GM13976 (cell line): ENCODE results near the gene GPS1.

ENCODE experiments used
- DNase-seq: peaks from one replicate; pipeline ENCODE4 v3.0.0; 2012; ENCODE audit warnings: low spot score
- CTCF ChIP-seq: IDR thresholded peaks from 2 replicates; pipeline ENCODE4 v1.5.1; 2012; ENCODE audit warnings: borderline replicate concordance, mild to moderate bottlenecking; ENCODE audit not compliant: insufficient read depth; ENCODE audit errors: extremely low read depth, missing control alignments, control extremely low read depth
- in situ Hi-C: fragments of 300-500 bp; cut with MboI; formaldehyde crosslinking; loops from one replicate; pipeline ENCODE4 v1.12.0; 2022; ENCODE audit warnings: low sequenced_read_pairs, mixed read lengths, inconsistent platforms; ENCODE audit not compliant: unreplicated experiment

Gene GPS1

GRCh38 chr17:82091264-82092066, 39.8 kb downstream of the GPS1 start:
- in situ Hi-C loops, result no loop called here
- TF ChIP-seq CTCF, result no peak
- no peak for DNase-seq

GRCh38 chr17:82092094-82092586, 40.4 kb downstream of the GPS1 start:
- in situ Hi-C loops, result no loop called here
- DNase-seq, result no peak
- no peak for TF ChIP-seq CTCF

- TF ChIP-seq CTCF, result no peak
- DNase-seq, result no peak
- in situ Hi-C loops, result no loop called here
Observed at GRCh38 chr17:82092628-82092994, 40.9 kb downstream of the GPS1 start.

GRCh38 chr17:82092995-82093751, 41.5 kb downstream of the GPS1 start:
- no peak for DNase-seq
- no peak for TF ChIP-seq CTCF
- in situ Hi-C loops, result no loop called here

- TF ChIP-seq CTCF, result no peak
- in situ Hi-C loops, result no loop called here
- DNase-seq, result no peak
Observed at GRCh38 chr17:82094931-82095776, 43.5 kb downstream of the GPS1 start.

GRCh38 chr17:82095777-82096708, 44.3 kb downstream of the GPS1 start:
- DNase-seq, result no peak
- no peak for TF ChIP-seq CTCF
- in situ Hi-C loops, result no loop called here
